Endothelial cell of umbilical vein (primary cell): ENCODE data around the gene ZNF585A. TPM values are rescaled to one million over a fixed set of nuclear protein-coding genes. Genes with fewer than 3 reads are reported as not detected.

ENCODE experiments used
- BruUV-seq: library from RNA; stranded (reverse); fragments of 400-500 nt; replicated peaks from 2 replicates; lab custom pipeline; 2021; lab: Mats Ljungman, UMichigan
- CTCF ChIA-PET: fragments of 300-600, 350-600 bp; sonication (Branson Sonifier 250); formaldehyde crosslinking; loops from one replicate; lab custom pipeline; 2021; ENCODE audit warnings: antibody characterized with exemption, inconsistent platforms; lab: Charles Lee
- POLR2A ChIA-PET: fragments of 300-600, 350-600 bp; sonication (Branson Sonifier 250); formaldehyde crosslinking; loops from one replicate; lab custom pipeline; 2021; ENCODE audit warnings: antibody characterized with exemption, inconsistent platforms; lab: Charles Lee
- DNase-seq: peaks from one replicate; pipeline ENCODE4 v3.0.0-alpha.2; 2011; ENCODE audit warnings: low read depth, low spot score
- FAIRE-seq: peaks from 2 replicates; lab custom pipeline; 2011; peaks lifted over from hg19 to GRCh38; lab: Jason Lieb, UNC
- H2AFZ ChIP-seq: 2 replicates; pipeline ENCODE4 v1.6.0; 2012; ENCODE audit warnings: low read depth, low read length, control low read depth, inconsistent platforms
- H3K27ac ChIP-seq: 2 replicates; pipeline ENCODE4 v1.5.1; 2011; ENCODE audit warnings: low read depth, mild to moderate bottlenecking, control low read depth, low read length, moderate library complexity; ENCODE audit not compliant: insufficient read depth
- H3K27me3 ChIP-seq, 2 experiments: 2 replicates each; pipeline versions ENCODE4 v1.6.0 to v1.6.1; 2011; ENCODE audit warnings: low read length in 2 of 2, mixed read lengths in 1 of 2; ENCODE audit not compliant: control insufficient read depth in 2 of 2, insufficient read depth in 2 of 2
- H3K36me3 ChIP-seq, 2 experiments: 2 replicates in 1 of 2; 3 replicates in 1 of 2; pipeline ENCODE4 v1.5.1; 2011; ENCODE audit warnings: low read length in 2 of 2, mild to moderate bottlenecking in 1 of 2, moderate library complexity in 1 of 2; ENCODE audit not compliant: control insufficient read depth in 2 of 2, insufficient read depth in 2 of 2; ENCODE audit errors: extremely low read depth in 1 of 2
- H3K4me1 ChIP-seq: 3 replicates; pipeline ENCODE4 v1.5.1; 2011; ENCODE audit warnings: mild to moderate bottlenecking, low read length; ENCODE audit not compliant: control insufficient read depth, insufficient read depth; ENCODE audit errors: extremely low read depth
- H3K4me2 ChIP-seq: 2 replicates; pipeline ENCODE4 v1.6.1; 2011; ENCODE audit warnings: low read length, control low read depth, mixed read lengths; ENCODE audit not compliant: insufficient read depth
- H3K4me3 ChIP-seq, 3 experiments: fragments of 200-600 bp in 1 of 3; sonication (generic), shearing (Covaris generic) in 1 of 3; replicated peaks in 1 of 3; 2 replicates each; pipeline ENCODE4 v1.5.1; 2011 to 2016; ENCODE audit warnings: control low read depth in 3 of 3, low read length in 3 of 3, mild to moderate bottlenecking in 2 of 3, inconsistent platforms in 1 of 3, low read depth in 1 of 3, moderate library complexity in 1 of 3; ENCODE audit not compliant: insufficient read depth in 1 of 3
- H3K79me2 ChIP-seq: 2 replicates; pipeline ENCODE4 v1.6.0; 2012; ENCODE audit warnings: low read length, inconsistent platforms; ENCODE audit not compliant: control insufficient read depth, insufficient read depth
- H3K9ac ChIP-seq: replicated peaks from 2 replicates; pipeline ENCODE3; 2011; ENCODE audit warnings: low read length, control low read depth; ENCODE audit not compliant: insufficient read depth; ENCODE audit errors: extremely low read depth
- H3K9me1 ChIP-seq: replicated peaks from 3 replicates; pipeline ENCODE4 v1.6.0; 2011; ENCODE audit warnings: mild to moderate bottlenecking, low read length; ENCODE audit not compliant: control insufficient read depth, insufficient read depth; ENCODE audit errors: extremely low read depth
- H3K9me3 ChIP-seq: replicated peaks from 2 replicates; pipeline ENCODE4 v1.5.1; 2012; ENCODE audit warnings: low read length, inconsistent platforms; ENCODE audit not compliant: control insufficient read depth, insufficient read depth
- H4K20me1 ChIP-seq: replicated peaks from 2 replicates; pipeline ENCODE3; 2011; ENCODE audit warnings: mild to moderate bottlenecking, low read length; ENCODE audit not compliant: control insufficient read depth, insufficient read depth; ENCODE audit errors: extremely low read depth
- EZH2 ChIP-seq: IDR thresholded peaks from 2 replicates; pipeline ENCODE4 v1.6.1; 2012; ENCODE audit warnings: borderline replicate concordance, low read depth, mild to moderate bottlenecking, moderate library complexity, low read length, inconsistent platforms; ENCODE audit not compliant: severe bottlenecking
- FOS ChIP-seq: IDR thresholded peaks from 2 replicates; pipeline ENCODE4 v1.6.1; 2011; ENCODE audit warnings: mild to moderate bottlenecking, low read length, moderate library complexity, borderline replicate concordance; ENCODE audit not compliant: insufficient read depth
- GATA2 ChIP-seq: IDR thresholded peaks from 2 replicates; pipeline ENCODE4 v1.7.0; 2011; ENCODE audit warnings: low read depth, mild to moderate bottlenecking, moderate library complexity, mixed read lengths, low read length; ENCODE audit not compliant: insufficient read length, insufficient read depth
- JUN ChIP-seq: IDR thresholded peaks from 2 replicates; pipeline ENCODE4 v1.6.1; 2011; ENCODE audit warnings: borderline replicate concordance, low read depth; ENCODE audit not compliant: insufficient read length, insufficient read depth
- MYC ChIP-seq: IDR thresholded peaks from one replicate; pipeline ENCODE4 v1.6.1; 2011; ENCODE audit warnings: mild to moderate bottlenecking, low read depth, low read length
- POLR2A ChIP-seq: IDR thresholded peaks from 2 replicates; pipeline ENCODE4 v1.6.1; 2012; ENCODE audit warnings: low read depth, mild to moderate bottlenecking, control low read depth, low read length
- dilution Hi-C: fragments of 300-500 bp; cut with MboI; formaldehyde crosslinking; loops from one replicate; pipeline ENCODE4 v1.15.0; 2019; ENCODE audit warnings: low sequenced_read_pairs; ENCODE audit not compliant: extremely low pct_ligation_motif_present
- intact Hi-C: fragments of 100-400 bp; cut with micrococcal nuclease; formaldehyde crosslinking; loops from one replicate; pipeline ENCODE4 v1.10.0; 2022
- polyA plus RNA-seq, 4 experiments: library from polyadenylated mRNA; depleted of rRNA in 3 of 4; stranded (reverse) in 3 of 4; unstranded in 1 of 4; fragments of >200 nt; gene quantifications; 2 replicates each; pipeline versions ENCODE4 v1.2.1 to v1.2.3, GENCODE V29; 2011 to 2012; ENCODE audit warnings: missing spikeins in 1 of 4
- total RNA-seq: library from RNA; stranded (reverse); gene quantifications from 2 replicates; pipeline ENCODE4 v1.2.3, GENCODE V29; 2021
- TF ChIP-seq, protein P1 (sequence below), 2 donors: IDR thresholded peaks; 1 replicate in 1 of 2; 2 replicates in 1 of 2; pipeline ENCODE4 v1.5.1; 2011; ENCODE audit warnings: low read length in 2 of 2, mild to moderate bottlenecking in 2 of 2, moderate library complexity in 2 of 2, control low read depth in 1 of 2, inconsistent platforms in 1 of 2, low read depth in 1 of 2; ENCODE audit not compliant: insufficient read depth in 1 of 2; ENCODE audit errors: extremely low read depth in 1 of 2
- TF ChIP-seq, protein P2 (sequence below): IDR thresholded peaks from 2 replicates; pipeline ENCODE4 v1.6.1; 2011; ENCODE audit not compliant: insufficient read depth, insufficient read length

Gene ZNF585A
- total and polyA plus RNA-seq, 2 donors (not counting 3 experiments of a cell fraction or from before 2014, with no cell fraction given): 4.7 to 6.0 TPM

GRCh38 chr19:37160153-37160552, 12.3 kb downstream of the ZNF585A start:
- intact Hi-C loops (no loop called here), dilution Hi-C loops (no loop called here)
- FAIRE-seq (no peak), DNase-seq (no peak)
- Histone ChIP-seq H3K9ac (no peak overlapping the region), H3K4me3 (no peak overlapping the region), H3K9me3 (peaks cover 4% of the 10 kb centered on the region), H3K27me3 (no peaks in the 10 kb centered on the region), H3K79me2 (no peaks in the 10 kb centered on the region), H3K4me2 (no peak overlapping the region), H2AFZ (no peak overlapping the region), H4K20me1 (no peaks in the 10 kb centered on the region), H3K36me3 (no peaks in the 10 kb centered on the region), H3K9me1 (no peaks in the 10 kb centered on the region), H3K4me1 (no peaks in the 10 kb centered on the region), H3K27ac (no peak overlapping the region)
- TF ChIP-seq, protein P1, sequence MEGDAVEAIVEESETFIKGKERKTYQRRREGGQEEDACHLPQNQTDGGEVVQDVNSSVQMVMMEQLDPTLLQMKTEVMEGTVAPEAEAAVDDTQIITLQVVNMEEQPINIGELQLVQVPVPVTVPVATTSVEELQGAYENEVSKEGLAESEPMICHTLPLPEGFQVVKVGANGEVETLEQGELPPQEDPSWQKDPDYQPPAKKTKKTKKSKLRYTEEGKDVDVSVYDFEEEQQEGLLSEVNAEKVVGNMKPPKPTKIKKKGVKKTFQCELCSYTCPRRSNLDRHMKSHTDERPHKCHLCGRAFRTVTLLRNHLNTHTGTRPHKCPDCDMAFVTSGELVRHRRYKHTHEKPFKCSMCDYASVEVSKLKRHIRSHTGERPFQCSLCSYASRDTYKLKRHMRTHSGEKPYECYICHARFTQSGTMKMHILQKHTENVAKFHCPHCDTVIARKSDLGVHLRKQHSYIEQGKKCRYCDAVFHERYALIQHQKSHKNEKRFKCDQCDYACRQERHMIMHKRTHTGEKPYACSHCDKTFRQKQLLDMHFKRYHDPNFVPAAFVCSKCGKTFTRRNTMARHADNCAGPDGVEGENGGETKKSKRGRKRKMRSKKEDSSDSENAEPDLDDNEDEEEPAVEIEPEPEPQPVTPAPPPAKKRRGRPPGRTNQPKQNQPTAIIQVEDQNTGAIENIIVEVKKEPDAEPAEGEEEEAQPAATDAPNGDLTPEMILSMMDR (IDR thresholded peaks at IDR 0.05; ENCODE audit: extremely low read depth in 1 of 2, insufficient read depth in 1 of 2, low read depth in 1 of 2, low read length in 2 of 2): no peak
- no peak for TF ChIP-seq GATA2
- TF ChIP-seq EZH2: no peak
- TF ChIP-seq MYC: no peak
- no peak for TF ChIP-seq JUN
- TF ChIP-seq, protein P2, sequence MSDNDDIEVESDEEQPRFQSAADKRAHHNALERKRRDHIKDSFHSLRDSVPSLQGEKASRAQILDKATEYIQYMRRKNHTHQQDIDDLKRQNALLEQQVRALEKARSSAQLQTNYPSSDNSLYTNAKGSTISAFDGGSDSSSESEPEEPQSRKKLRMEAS: no peak
- no peak for TF ChIP-seq POLR2A
- TF ChIP-seq FOS: no peak
- CTCF ChIA-PET: no interaction called here
- no TSS peak for BruUV-seq
- POLR2A ChIA-PET: no interaction called here
